ENCODE measurements around the gene DYNC1LI2.

Gene DYNC1LI2

GRCh38 chr16:66701026-66701425, 50.4 kb downstream of the DYNC1LI2 start:
- no peak overlapping the region for H2AK5ac ChIP-seq (ENCODE audit: low read length)
- no peak overlapping the region for H3K27ac ChIP-seq (ENCODE audit: low read depth, low read length)
- no peak overlapping the region for H2BK12ac ChIP-seq (ENCODE audit: low read length)
- H4K12ac ChIP-seq (ENCODE audit: low read depth, low read length) = no peak overlapping the region
- H3K4ac ChIP-seq (ENCODE audit: low read depth, low read length) = no peak overlapping the region
- H3K14ac ChIP-seq (ENCODE audit: low read length) = no peak overlapping the region
- no peak overlapping the region for H3K23ac ChIP-seq (ENCODE audit: low read length)
- H3K18ac ChIP-seq (ENCODE audit: low read length) = no peak overlapping the region
- H3K4me3 ChIP-seq (ENCODE audit: low read depth, low read length) = no peak overlapping the region
- no peaks in the 10 kb centered on the region for H3K9me3 ChIP-seq (ENCODE audit: insufficient read depth, low read depth, low read length)
- no peak overlapping the region for H2AFZ ChIP-seq (ENCODE audit: insufficient read depth, low read length, poor library complexity)
- peak; percentile 62 to 81 for DNase-seq
- peaks cover 12% of the 10 kb centered on the region for H3K79me1 ChIP-seq (ENCODE audit: low read length)
- no peak overlapping the region for H4K8ac ChIP-seq (ENCODE audit: low read depth, low read length)
- peaks cover 6 to 9% of the 10 kb centered on the region in 2 experiments for H3K4me1 ChIP-seq (ENCODE audit: control insufficient read depth in 1 of 2, insufficient read depth in 2 of 2, low read length in 2 of 2)
- WGBS (ENCODE audit: extremely low coverage, insufficient coverage, insufficient read length) = no CpG with 5 or more reads among the region's 2 CpGs
- no peak overlapping the region for H3K9ac ChIP-seq (ENCODE audit: low read length)
- no peak overlapping the region for H2BK120ac ChIP-seq (ENCODE audit: insufficient read depth, low read length, poor library complexity)
- peaks cover 5% of the 10 kb centered on the region for H3K79me2 ChIP-seq (ENCODE audit: control insufficient read depth, insufficient read depth, low read length, poor library complexity)
- H2BK5ac ChIP-seq (ENCODE audit: low read depth, low read length, poor library complexity) = no peak overlapping the region
- no peaks in the 10 kb centered on the region for H3K27me3 ChIP-seq (ENCODE audit: insufficient read depth, low read length)
- H3K4me2 ChIP-seq (ENCODE audit: low read length) = no peak overlapping the region
- peak overlapping the region; percentile 38 for H4K91ac ChIP-seq (ENCODE audit: low read depth, low read length)
- H3K36me3 ChIP-seq (ENCODE audit: control insufficient read depth in 1 of 2, insufficient read depth in 2 of 2, low read length in 2 of 2) = no peaks in the 10 kb centered on the region

- H2AFZ ChIP-seq (ENCODE audit: insufficient read depth, low read length, poor library complexity) = no peak overlapping the region
- no peaks in the 10 kb centered on the region for H3K27me3 ChIP-seq (ENCODE audit: insufficient read depth, low read length)
- WGBS (ENCODE audit: extremely low coverage, insufficient coverage, insufficient read length) = no CpG with 5 or more reads among the region's 1 CpG
- no peak overlapping the region for H2AK5ac ChIP-seq (ENCODE audit: low read length)
- H4K91ac ChIP-seq (ENCODE audit: low read depth, low read length) = no peak overlapping the region
- H3K18ac ChIP-seq (ENCODE audit: low read length) = no peak overlapping the region
- H3K14ac ChIP-seq (ENCODE audit: low read length) = no peak overlapping the region
- H4K8ac ChIP-seq (ENCODE audit: low read depth, low read length) = no peak overlapping the region
- no peak overlapping the region for H4K12ac ChIP-seq (ENCODE audit: low read depth, low read length)
- H3K9me3 ChIP-seq (ENCODE audit: insufficient read depth, low read depth, low read length) = no peaks in the 10 kb centered on the region
- no peak overlapping the region for H2BK120ac ChIP-seq (ENCODE audit: insufficient read depth, low read length, poor library complexity)
- no peaks in the 10 kb centered on the region for H3K36me3 ChIP-seq (ENCODE audit: control insufficient read depth in 1 of 2, insufficient read depth in 2 of 2, low read length in 2 of 2)
- no peak overlapping the region for H3K23ac ChIP-seq (ENCODE audit: low read length)
- no peak for DNase-seq
- H2BK12ac ChIP-seq (ENCODE audit: low read length) = no peak overlapping the region
- H3K4ac ChIP-seq (ENCODE audit: low read depth, low read length) = no peak overlapping the region
- peaks cover 11% of the 10 kb centered on the region for H3K79me2 ChIP-seq (ENCODE audit: control insufficient read depth, insufficient read depth, low read length, poor library complexity)
- H3K4me2 ChIP-seq (ENCODE audit: low read length) = no peak overlapping the region
- no peak overlapping the region for H3K4me3 ChIP-seq (ENCODE audit: low read depth, low read length)
- H3K79me1 ChIP-seq (ENCODE audit: low read length) = peaks cover 13% of the 10 kb centered on the region
- H3K4me1 ChIP-seq (ENCODE audit: control insufficient read depth in 1 of 2, insufficient read depth in 2 of 2, low read length in 2 of 2) = peaks cover 15 to 19% of the 10 kb centered on the region in 2 experiments
- no peak overlapping the region for H3K27ac ChIP-seq (ENCODE audit: low read depth, low read length)
- no peak overlapping the region for H3K9ac ChIP-seq (ENCODE audit: low read length)
- H2BK5ac ChIP-seq (ENCODE audit: low read depth, low read length, poor library complexity) = no peak overlapping the region
These were observed 51.5 kb downstream of the DYNC1LI2 start for GRCh38 chr16:66699898-66700297.

- Histone ChIP-seq H3K79me1 (ENCODE audit: low read length) (peaks cover 10% of the 10 kb centered on the region), H3K14ac (ENCODE audit: low read length) (no peak overlapping the region), H2AK5ac (ENCODE audit: low read length) (no peak overlapping the region), H4K91ac (ENCODE audit: low read depth, low read length) (no peak overlapping the region), H3K4me3 (ENCODE audit: low read depth, low read length) (no peak overlapping the region), H4K12ac (ENCODE audit: low read depth, low read length) (no peak overlapping the region), H2BK5ac (ENCODE audit: low read depth, low read length, poor library complexity) (no peak overlapping the region), H3K27me3 (ENCODE audit: insufficient read depth, low read length) (no peaks in the 10 kb centered on the region), H3K9ac (ENCODE audit: low read length) (no peak overlapping the region), H4K8ac (ENCODE audit: low read depth, low read length) (no peak overlapping the region), H3K4ac (ENCODE audit: low read depth, low read length) (no peak overlapping the region), H3K79me2 (ENCODE audit: control insufficient read depth, insufficient read depth, low read length, poor library complexity) (peaks cover 11% of the 10 kb centered on the region), H2BK12ac (ENCODE audit: low read length) (no peak overlapping the region), H3K4me2 (ENCODE audit: low read length) (no peak overlapping the region), H2BK120ac (ENCODE audit: insufficient read depth, low read length, poor library complexity) (no peak overlapping the region), H3K27ac (ENCODE audit: low read depth, low read length) (no peak overlapping the region), H3K9me3 (ENCODE audit: insufficient read depth, low read depth, low read length) (no peaks in the 10 kb centered on the region), H3K18ac (ENCODE audit: low read length) (no peak overlapping the region), H3K36me3 (ENCODE audit: control insufficient read depth in 1 of 2, insufficient read depth in 2 of 2, low read length in 2 of 2) (no peaks in the 10 kb centered on the region), H3K4me1 (ENCODE audit: control insufficient read depth in 1 of 2, insufficient read depth in 2 of 2, low read length in 2 of 2) (peaks cover 11 to 13% of the 10 kb centered on the region in 2 experiments), H3K23ac (ENCODE audit: low read length) (no peak overlapping the region), H2AFZ (ENCODE audit: insufficient read depth, low read length, poor library complexity) (no peak overlapping the region)
- WGBS (ENCODE audit: extremely low coverage, insufficient coverage, insufficient read length) = no CpG with 5 or more reads among the region's 7 CpGs
- DNase-seq = no peak
These were observed 53.4 kb downstream of the DYNC1LI2 start for GRCh38 chr16:66698046-66698445.

GRCh38 chr16:66696669-66697630, 54.5 kb downstream of the DYNC1LI2 start, which contains the start of gene CMTM4:
Gene CMTM4, minus strand, starts transcription at chr16:66696743. Its CDS starts 218 bp downstream, at chr16:66696525.
- H3K36me3 ChIP-seq (ENCODE audit: control insufficient read depth in 1 of 2, insufficient read depth in 2 of 2, low read length in 2 of 2) = no peaks in the 10 kb centered on the region
- H3K27ac ChIP-seq (ENCODE audit: low read depth, low read length) = peak within 1 kb of the TSS; percentile 38
- WGBS (ENCODE audit: extremely low coverage, insufficient coverage, insufficient read length) = no CpG with 5 or more reads among the region's 84 CpGs
- peak within 1 kb of the TSS; percentile 86 for H3K14ac ChIP-seq (ENCODE audit: low read length)
- H3K27me3 ChIP-seq (ENCODE audit: insufficient read depth, low read length) = no peaks in the 10 kb centered on the region
- peaks cover 8% of the 10 kb centered on the region for H3K79me1 ChIP-seq (ENCODE audit: low read length)
- DNase-seq = peak; percentile 80 to 90
- peak within 1 kb of the TSS; percentile 79 for H4K12ac ChIP-seq (ENCODE audit: low read depth, low read length)
- no peak within 1 kb of the TSS for H3K23ac ChIP-seq (ENCODE audit: low read length)
- peaks cover 10 to 11% of the 10 kb centered on the region in 2 experiments for H3K4me1 ChIP-seq (ENCODE audit: control insufficient read depth in 1 of 2, insufficient read depth in 2 of 2, low read length in 2 of 2)
- peak within 1 kb of the TSS; percentile 43 for H2AK5ac ChIP-seq (ENCODE audit: low read length)
- peak within 1 kb of the TSS; percentile 87 for H4K91ac ChIP-seq (ENCODE audit: low read depth, low read length)
- peak within 1 kb of the TSS; percentile 72 for H4K8ac ChIP-seq (ENCODE audit: low read depth, low read length)
- peak within 1 kb of the TSS; percentile 52 for H2BK120ac ChIP-seq (ENCODE audit: insufficient read depth, low read length, poor library complexity)
- H3K9ac ChIP-seq (ENCODE audit: low read length) = peak within 1 kb of the TSS; percentile 87
- H3K4me2 ChIP-seq (ENCODE audit: low read length) = peak within 1 kb of the TSS; percentile 96
- H2BK12ac ChIP-seq (ENCODE audit: low read length) = peak within 1 kb of the TSS; percentile 13
- H2BK5ac ChIP-seq (ENCODE audit: low read depth, low read length, poor library complexity) = peak within 1 kb of the TSS; percentile 14
- H3K9me3 ChIP-seq (ENCODE audit: insufficient read depth, low read depth, low read length) = no peaks in the 10 kb centered on the region
- peak within 1 kb of the TSS; percentile 65 for H2AFZ ChIP-seq (ENCODE audit: insufficient read depth, low read length, poor library complexity)
- peak within 1 kb of the TSS; percentile 86 for H3K4me3 ChIP-seq (ENCODE audit: low read depth, low read length)
- H3K79me2 ChIP-seq (ENCODE audit: control insufficient read depth, insufficient read depth, low read length, poor library complexity) = peaks cover 11% of the 10 kb centered on the region
- peak within 1 kb of the TSS; percentile 93 for H3K18ac ChIP-seq (ENCODE audit: low read length)
- H3K4ac ChIP-seq (ENCODE audit: low read depth, low read length) = peak within 1 kb of the TSS; percentile 60

Measured in trophoblast cell (in vitro differentiated cells and primary cell).